ENCODE data around the gene EXOC4. TPM values are rescaled to one million over a fixed set of nuclear protein-coding genes. Genes with fewer than 3 reads are reported as not detected.

Gene EXOC4
- total and polyA plus RNA-seq, 2 of the 8 experiments (the other 6 are each of a cell fraction or from before 2014, with no cell fraction given) = 27.0 to 67.3 TPM

GRCh38 chr7:133364959-133365690, 112.2 kb downstream of the EXOC4 start (continued):
- no peak for TF ChIP-seq USF2 (IDR thresholded peaks at IDR 0.05; ENCODE audit: low read length)
- no peak for TF ChIP-seq GABPA (IDR thresholded peaks at IDR 0.05; ENCODE audit: borderline replicate concordance, insufficient read depth, low read length)
